Superior temporal gyrus (tissue), 1 donor: ENCODE measurements around the gene HOXD1.

Experiments used
- DNase-seq: peaks from one replicate; pipeline ENCODE4 v3.0.0-alpha.2; 2016; ENCODE audit errors: extremely low spot score

The HOXD1 gene

GRCh38 chr2:176152350-176153181, 35.9 kb upstream of the HOXD1 start:
- no peak for DNase-seq

GRCh38 chr2:176154576-176155252, 33.8 kb upstream of the HOXD1 start:
- no peak for DNase-seq

DNA sequence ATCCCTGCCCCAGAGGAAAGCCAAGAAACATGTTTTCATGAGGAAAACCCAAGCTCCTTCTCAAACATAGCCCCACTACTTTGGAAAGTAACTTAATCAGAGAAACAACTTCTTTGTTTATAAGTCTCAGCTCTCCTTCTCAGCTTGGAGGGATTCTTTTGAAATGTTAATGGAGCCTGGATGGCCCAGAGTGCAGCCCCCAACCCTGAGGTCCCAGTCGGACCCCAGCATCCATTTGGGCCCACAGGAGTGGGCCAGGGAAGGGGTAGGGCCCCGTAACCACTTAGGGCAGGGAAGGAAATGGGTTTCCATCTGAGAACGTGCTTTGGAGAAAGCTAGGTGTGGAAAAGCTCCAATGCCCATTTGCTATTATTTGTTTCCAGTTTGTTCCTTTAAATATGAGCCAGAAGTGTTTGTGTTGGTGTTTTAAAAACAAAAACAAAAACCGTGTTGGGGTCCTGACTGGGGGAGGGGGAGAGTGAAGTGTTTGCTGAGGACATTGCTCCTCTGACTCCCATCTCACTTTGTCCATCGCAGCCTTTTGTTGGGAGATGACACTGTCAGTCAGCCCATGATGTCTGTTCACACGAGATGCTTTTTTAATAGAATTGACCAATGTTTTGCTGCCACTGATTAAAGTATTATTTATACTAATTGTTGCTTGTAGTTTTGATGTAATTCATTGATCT, 33.0 kb upstream of the HOXD1 start:
- DNase-seq = no peak

GRCh38 chr2:176156301-176156806, 32.1 kb upstream of the HOXD1 start:
- DNase-seq = no peak

DNA sequence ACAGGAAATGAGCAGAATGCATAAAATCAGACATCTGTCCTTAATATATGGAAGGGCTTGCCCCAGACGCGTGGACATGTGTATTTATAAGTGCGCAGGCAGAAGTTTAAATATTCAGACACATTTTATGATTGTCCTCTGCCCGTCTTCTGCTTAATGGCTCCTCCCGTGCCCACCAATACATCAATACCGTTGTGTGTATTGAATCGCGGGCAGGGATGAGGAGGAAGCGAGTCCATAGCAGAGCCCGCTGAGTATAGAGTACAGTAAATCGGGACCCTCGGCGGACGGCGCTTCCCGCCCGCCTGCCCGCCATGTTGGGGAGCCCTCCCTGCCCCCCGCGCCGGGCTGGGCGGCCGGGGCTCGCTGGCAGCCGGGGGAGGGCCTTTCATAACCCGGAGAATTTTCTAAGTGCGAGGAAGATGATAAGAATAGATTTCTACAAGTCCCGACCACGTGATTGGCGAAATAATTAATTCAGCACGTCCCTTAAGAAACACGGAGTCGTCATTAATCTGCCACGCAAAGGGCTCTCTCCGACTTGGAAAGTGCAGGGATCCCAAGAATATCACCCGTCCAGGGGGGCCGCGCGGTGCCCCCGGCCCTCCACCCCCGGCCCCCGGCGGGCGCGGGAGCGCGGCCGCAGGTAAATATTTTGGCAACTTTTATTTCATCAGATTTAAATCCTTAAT, 31.5 kb upstream of the HOXD1 start, which contains the start of gene HOXD3:
Gene HOXD3 (plus strand): TSS at position 501 of the 692 bp plus-strand sequence. CDS start 11,808 bp downstream, outside the sequence.
- no peak for DNase-seq

DNA sequence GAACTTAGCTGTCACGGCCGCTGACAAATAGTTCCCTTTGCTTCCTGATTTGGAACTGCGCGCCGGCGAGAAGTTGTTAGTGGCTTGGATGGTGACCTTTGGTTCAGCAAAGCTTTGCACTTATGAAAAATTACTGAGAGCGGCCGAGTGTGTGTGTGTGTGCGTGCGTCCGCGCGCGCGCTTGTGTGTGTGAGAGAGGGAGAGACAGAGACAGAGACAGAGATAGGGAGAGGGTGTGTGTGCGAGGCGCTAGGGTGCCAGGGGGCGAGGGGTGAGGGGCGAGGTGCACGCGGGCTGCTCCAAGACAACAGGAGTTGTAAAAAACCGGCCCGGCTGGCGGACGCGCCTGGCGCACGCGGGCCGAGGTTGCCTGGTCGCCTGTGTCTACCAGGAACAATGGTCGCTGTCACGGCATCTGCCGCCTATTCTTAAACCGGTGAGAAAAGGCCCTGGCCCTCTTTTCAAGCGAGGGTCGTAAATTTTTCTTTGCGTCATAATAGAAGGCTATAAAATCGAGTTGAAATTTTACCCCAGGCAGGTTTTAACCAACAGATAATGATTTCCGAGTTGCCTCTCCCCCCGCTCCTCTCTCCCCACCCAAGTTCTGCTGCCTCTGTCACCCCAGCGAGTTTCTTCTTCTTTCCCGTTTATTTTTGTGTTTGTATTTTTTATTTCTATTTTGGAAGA, 30.8 kb upstream of the HOXD1 start:
- DNase-seq = no peak

- DNase-seq = no peak
Measured at GRCh38 chr2:176158186-176158591, 30.3 kb upstream of the HOXD1 start.

- no peak for DNase-seq
Measured at GRCh38 chr2:176158855-176159662, 29.4 kb upstream of the HOXD1 start.

GRCh38 chr2:176159663-176160250, 28.7 kb upstream of the HOXD1 start:
- DNase-seq = no peak

GRCh38 chr2:176160251-176160985, 28.1 kb upstream of the HOXD1 start:
- DNase-seq = no peak

GRCh38 chr2:176160986-176161824, 27.3 kb upstream of the HOXD1 start:
- no peak for DNase-seq

DNA sequence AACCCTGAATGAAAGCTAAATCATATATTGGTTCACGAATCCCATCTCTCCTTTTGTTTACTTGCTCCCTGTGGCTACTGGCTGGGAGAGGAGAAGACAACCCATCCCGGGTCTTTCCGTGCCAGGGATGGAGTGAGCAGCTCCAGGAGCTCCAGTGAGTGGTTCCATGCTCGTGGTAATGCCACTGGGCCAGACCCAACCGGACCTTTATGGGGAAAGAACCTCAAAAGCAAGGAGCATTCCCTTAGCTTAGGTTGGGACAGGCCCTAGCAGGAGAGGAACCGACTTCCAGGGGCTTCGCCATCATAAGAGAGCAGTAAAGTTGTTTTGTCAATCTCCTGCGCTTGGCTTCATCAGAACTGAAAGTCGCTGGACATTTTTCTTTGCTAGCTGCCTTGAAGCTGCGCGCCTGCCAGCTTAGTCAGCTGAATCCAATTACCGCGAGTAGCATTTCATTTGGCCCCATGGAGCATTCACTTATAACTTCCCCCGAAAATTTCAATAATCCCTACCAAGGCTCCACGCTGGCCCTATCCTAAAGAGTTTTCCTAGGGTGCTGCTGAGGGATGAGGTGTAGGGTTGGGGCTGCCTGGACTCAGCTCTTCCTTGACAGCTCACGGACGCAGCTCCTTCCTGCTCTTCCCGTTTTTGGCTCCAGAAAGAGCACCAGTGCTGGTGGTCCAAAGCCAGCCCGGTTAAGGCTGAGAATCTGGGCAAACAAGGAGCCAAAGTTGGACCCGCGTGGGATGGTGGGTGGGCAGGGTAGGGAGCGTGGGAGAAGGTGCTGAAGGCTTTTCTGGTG, 26.4 kb upstream of the HOXD1 start:
- DNase-seq = no peak

DNA sequence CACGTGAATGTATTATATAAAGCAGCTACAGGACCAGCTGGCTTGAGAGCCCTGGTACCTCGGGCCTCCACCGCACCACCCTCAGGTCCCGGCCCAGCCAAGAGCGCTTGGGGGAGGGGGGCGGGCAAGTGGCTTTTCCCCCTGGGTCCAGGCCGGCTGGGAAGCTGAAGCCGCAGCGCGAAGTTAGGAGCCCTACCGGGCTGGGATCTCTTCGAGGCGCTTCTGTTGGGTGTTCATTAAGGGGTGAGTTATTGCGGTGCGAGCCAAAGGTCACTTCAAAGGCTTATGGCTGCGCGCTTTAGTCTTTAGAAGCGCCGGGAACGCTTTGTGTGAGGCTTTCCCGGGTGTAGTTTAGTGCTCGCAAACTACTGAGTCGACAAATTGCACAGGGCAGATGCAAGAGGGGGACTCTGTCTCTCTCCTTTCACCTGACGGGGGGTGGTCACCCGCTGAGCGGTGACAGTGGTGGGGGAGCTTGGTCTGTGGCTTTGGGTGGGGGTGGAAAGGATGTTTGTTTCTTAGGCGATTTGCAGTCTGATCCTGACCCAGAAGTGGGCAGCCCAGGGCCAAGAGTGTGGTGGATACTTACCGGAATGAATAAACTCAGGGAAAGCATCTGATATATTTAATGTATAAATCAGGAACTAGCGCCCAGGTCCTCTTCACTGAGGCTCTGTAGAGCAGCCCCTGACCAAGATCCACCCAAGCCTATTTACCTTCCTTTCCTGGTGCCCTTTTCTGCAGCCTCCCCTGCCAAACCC, 25.4 kb upstream of the HOXD1 start:
- DNase-seq = no peak

GRCh38 chr2:176163672-176164056, 24.8 kb upstream of the HOXD1 start:
- DNase-seq = no peak

GRCh38 chr2:176164201-176164600, 24.3 kb upstream of the HOXD1 start:
- no peak for DNase-seq

DNA sequence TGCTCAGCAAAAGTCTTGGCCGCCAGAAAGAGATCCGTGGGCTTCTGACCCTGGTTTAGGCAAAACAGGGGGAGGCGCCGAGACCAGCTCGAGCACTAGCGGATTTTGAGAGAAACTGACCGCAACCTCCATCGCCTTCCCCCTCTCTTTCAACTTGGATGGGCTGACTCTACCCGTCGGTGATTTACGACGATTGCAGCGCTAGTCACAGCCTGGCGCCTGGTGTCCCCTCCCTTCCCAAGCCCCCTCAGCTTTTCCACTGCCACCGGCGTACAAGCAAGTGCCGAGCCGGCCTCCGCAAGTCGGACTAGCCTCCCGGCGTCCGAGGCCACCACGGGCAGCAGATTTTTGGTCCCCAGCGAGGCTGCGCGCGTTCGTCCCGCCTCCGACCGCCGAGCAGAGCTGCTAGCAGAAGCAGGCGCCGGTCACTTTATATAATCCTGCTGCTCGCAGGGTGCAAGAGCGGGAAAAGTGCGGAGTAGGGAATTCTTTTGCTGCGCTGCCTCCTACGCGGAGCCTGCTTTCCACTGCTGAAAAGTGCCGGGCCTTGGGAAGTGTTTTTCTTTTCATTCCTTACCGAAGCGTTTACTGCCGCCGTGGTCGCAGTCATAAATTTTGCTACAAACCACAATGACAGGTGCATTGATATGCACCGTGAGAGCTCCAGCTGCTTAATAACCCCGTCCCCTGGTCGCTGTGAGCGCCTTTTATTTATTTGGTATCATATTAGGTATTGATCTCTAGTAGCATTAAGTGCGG, 23.7 kb upstream of the HOXD1 start:
- DNase-seq = no peak
